GM18861 (cell line): Measurements from ENCODE around the gene DLG1.

ENCODE experiments used
- ATAC-seq: cut with Tn5 transposase; IDR thresholded peaks from one replicate; pipeline ENCODE4 v1.9.1; 2021; ENCODE audit not compliant: unreplicated experiment

Gene DLG1

GRCh38 chr3:197298341-197298944 lies at the start of gene DLG1:
Gene DLG1 (minus strand): TSS chr3:197298612. CDS start chr3:197297204, 1,408 bp downstream.
- peak; percentile 33 for ATAC-seq

- ATAC-seq: no peak
Observed at GRCh38 chr3:197348014-197348413, 49.6 kb upstream of the DLG1 start.

GRCh38 chr3:197345390-197345789 lies 47.0 kb upstream of the DLG1 start:
- ATAC-seq: no peak

GRCh38 chr3:197344582-197345318 lies 46.3 kb upstream of the DLG1 start:
- ATAC-seq: no peak

GRCh38 chr3:197343656-197344408 lies 45.4 kb upstream of the DLG1 start:
- no peak for ATAC-seq

GRCh38 chr3:197343111-197343510 lies 44.7 kb upstream of the DLG1 start:
- ATAC-seq: no peak

- ATAC-seq: no peak
Observed at GRCh38 chr3:197340521-197340871, 42.1 kb upstream of the DLG1 start.

- no peak for ATAC-seq
Observed at GRCh38 chr3:197339841-197340520, 41.6 kb upstream of the DLG1 start.

GRCh38 chr3:197338586-197338985 lies 40.2 kb upstream of the DLG1 start:
- ATAC-seq: no peak

GRCh38 chr3:197337656-197338055 lies 39.2 kb upstream of the DLG1 start:
- no peak for ATAC-seq

- ATAC-seq: no peak
Observed at GRCh38 chr3:197337214-197337613, 38.8 kb upstream of the DLG1 start.

- ATAC-seq: no peak
Observed at GRCh38 chr3:197336348-197336747, 37.9 kb upstream of the DLG1 start.

GRCh38 chr3:197335428-197336132 lies 37.2 kb upstream of the DLG1 start:
- ATAC-seq: no peak

GRCh38 chr3:197333901-197334639 lies 35.7 kb upstream of the DLG1 start:
- no peak for ATAC-seq

GRCh38 chr3:197331131-197331530 lies 32.7 kb upstream of the DLG1 start:
- ATAC-seq: no peak

GRCh38 chr3:197329382-197329781 lies 31.0 kb upstream of the DLG1 start:
- no peak for ATAC-seq

GRCh38 chr3:197328198-197328597 lies 29.8 kb upstream of the DLG1 start:
- no peak for ATAC-seq

GRCh38 chr3:197327701-197328100 lies 29.3 kb upstream of the DLG1 start:
- no peak for ATAC-seq

GRCh38 chr3:197325773-197326172 lies 27.4 kb upstream of the DLG1 start:
- ATAC-seq: no peak

GRCh38 chr3:197322149-197322548 lies 23.7 kb upstream of the DLG1 start:
- ATAC-seq: no peak
